Measurements from ENCODE around the gene TNPO1. TPM values are rescaled to one million over a fixed set of nuclear protein-coding genes. Genes with fewer than 3 reads are reported as not detected.
"Not testable (repeated sequence)": the region's sequence is repeated elsewhere in the genome, so short reads cannot be mapped to it uniquely, and the experiment has no call there.

The TNPO1 gene
- total and polyA plus RNA-seq, 2 of the 13 experiments (the other 11 are each of a cell fraction or from before 2014, with no cell fraction given), result 26.7 to 123 TPM

DNA sequence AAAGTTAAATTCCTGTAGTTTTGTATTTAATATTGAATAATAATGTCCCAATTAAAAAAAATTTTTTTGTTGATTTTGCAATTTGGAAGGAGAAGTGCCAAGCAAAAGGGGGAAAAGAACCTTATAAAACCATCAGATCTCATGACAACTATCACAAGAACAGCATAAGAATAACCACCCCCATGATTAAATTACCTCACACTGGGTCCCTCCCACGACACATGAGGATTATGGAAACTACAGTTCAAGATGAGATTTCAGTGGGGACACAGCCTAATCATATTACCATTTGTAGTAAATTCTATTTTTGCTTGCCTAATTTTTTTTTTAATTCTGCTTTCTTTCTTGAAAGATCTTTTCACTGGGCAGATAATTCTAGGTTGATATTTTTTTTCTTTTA lies 106.0 kb downstream of the TNPO1 start:
- whole genome bisulfite sequencing (ENCODE audit: low lambda C conversion rate), result 55% methylated on average over 1 of the region's 1 CpG
- FAIRE-seq (no peak), ATAC-seq (no peak), DNase-seq (ENCODE audit: low spot score) (no peak)
- POLR2A ChIA-PET, result no interaction called here
- in situ Hi-C loops (cut with HindIII; ENCODE audit: extremely low pct_ligation_motif_present, low pct_unique_long_range_greater_than_20kb), result no loop called here
- Histone ChIP-seq H3K27ac (ENCODE audit: extremely low read length, insufficient read depth, low read length) (no peak overlapping the region), H4K20me1 (ENCODE audit: insufficient read depth, low read length) (no peaks in the 10 kb centered on the region), H3K79me2 (ENCODE audit: insufficient read depth, low read length) (no peaks in the 10 kb centered on the region), H3K36me3 (replicated peaks in 1 of 2; ENCODE audit: control insufficient read depth in 1 of 2, insufficient read depth in 2 of 2, low read length in 2 of 2) (no peaks in the 10 kb centered on the region), H3K4me2 (ENCODE audit: low read depth, low read length) (no peak overlapping the region), H3K27me3 (ENCODE audit: control insufficient read depth in 1 of 2, insufficient read depth in 2 of 2, low read length in 2 of 2) (no peaks in the 10 kb centered on the region), H3K4me3 (replicated peaks in 1 of 3; ENCODE audit: insufficient read depth in 1 of 3, low read depth in 2 of 3, low read length in 3 of 3) (no peak overlapping the region), H3K4me1 (ENCODE audit: insufficient read depth, low read length) (no peaks in the 10 kb centered on the region), H3K9ac (ENCODE audit: insufficient read depth, low read depth, low read length) (no peak overlapping the region), H2AFZ (ENCODE audit: low read length) (no peak overlapping the region), H3K9me3 (ENCODE audit: low read length) (no peaks in the 10 kb centered on the region)
- no peak for TF ChIP-seq ZKSCAN1 (IDR thresholded peaks at IDR 0.05; ENCODE audit: low read length)
- TF ChIP-seq, protein P1, sequence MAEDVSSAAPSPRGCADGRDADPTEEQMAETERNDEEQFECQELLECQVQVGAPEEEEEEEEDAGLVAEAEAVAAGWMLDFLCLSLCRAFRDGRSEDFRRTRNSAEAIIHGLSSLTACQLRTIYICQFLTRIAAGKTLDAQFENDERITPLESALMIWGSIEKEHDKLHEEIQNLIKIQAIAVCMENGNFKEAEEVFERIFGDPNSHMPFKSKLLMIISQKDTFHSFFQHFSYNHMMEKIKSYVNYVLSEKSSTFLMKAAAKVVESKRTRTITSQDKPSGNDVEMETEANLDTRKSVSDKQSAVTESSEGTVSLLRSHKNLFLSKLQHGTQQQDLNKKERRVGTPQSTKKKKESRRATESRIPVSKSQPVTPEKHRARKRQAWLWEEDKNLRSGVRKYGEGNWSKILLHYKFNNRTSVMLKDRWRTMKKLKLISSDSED (CRISPR knock-in tag; IDR thresholded peaks at IDR 0.05), result no peak
- TF ChIP-seq RFXANK (CRISPR knock-in tag; IDR thresholded peaks at IDR 0.05), result no peak
- no TSS peak for BruUV-seq (replicated peaks)
- CTCF ChIA-PET (ENCODE audit: low intra/inter-chr PET ratio, low total read pairs), result no interaction called here
- intact Hi-C loops (cut with micrococcal nuclease; ENCODE audit: unreplicated experiment), result loop anchor here (5.0 kb wide), 1 partner anchor 280 kb away; no protein-coding TSS in a partner anchor

DNA sequence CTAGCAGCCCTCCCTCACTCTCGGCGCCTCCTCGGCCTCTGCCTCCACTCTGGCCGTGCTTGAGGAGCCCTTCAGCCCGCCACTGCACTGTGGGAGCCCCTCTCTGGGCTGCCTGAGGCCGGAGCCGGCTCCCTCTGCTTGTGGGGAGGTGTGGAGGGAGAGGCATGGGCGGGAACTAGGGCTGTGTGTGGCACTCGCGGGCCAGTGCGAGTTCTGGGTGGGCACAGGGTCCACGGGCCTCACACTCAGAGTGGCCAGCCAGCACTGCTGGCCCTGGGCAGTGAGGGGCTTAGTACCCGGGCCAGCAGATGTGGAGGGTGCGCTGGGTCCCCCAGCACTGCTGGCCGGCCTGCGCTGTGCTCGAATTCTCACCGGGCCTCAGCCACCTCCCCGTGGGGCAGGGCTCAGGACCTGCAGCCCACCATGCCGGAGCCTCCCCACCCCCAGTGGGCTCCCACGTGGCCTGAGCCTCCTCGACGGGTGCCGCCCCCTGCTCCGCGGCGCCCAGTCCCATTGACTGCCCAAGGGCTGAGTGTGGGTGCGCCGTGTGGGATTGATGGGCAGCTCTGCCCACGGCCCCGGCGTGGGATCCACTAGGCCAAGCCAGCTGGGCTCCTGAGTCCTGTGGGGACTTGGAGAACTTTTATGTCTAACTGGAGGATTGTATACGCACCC lies 109.0 kb downstream of the TNPO1 start:
- no peaks in the 10 kb centered on the region for H3K79me2 ChIP-seq (ENCODE audit: insufficient read depth, low read length)
- in situ Hi-C loops (cut with HindIII; ENCODE audit: extremely low pct_ligation_motif_present, low pct_unique_long_range_greater_than_20kb) (no loop called here), intact Hi-C loops (cut with micrococcal nuclease; ENCODE audit: unreplicated experiment) (no loop called here)
- no peak overlapping the region for H3K27ac ChIP-seq (ENCODE audit: extremely low read length, insufficient read depth, low read length)
- H4K20me1 ChIP-seq (ENCODE audit: insufficient read depth, low read length), result no peaks in the 10 kb centered on the region
- no peak overlapping the region for H3K4me3 ChIP-seq (replicated peaks in 1 of 3; ENCODE audit: insufficient read depth in 1 of 3, low read depth in 2 of 3, low read length in 3 of 3)
- ATAC-seq, result 0 out of 3 replicates have a peak, but pooled peaks have one; percentile 33
- WGBS (ENCODE audit: low lambda C conversion rate), result 76% methylated on average over 20 of the region's 33 CpGs
- no peaks in the 10 kb centered on the region for H3K9me3 ChIP-seq (ENCODE audit: low read length)
- H3K4me1 ChIP-seq (ENCODE audit: insufficient read depth, low read length), result no peaks in the 10 kb centered on the region
- no peaks in the 10 kb centered on the region for H3K36me3 ChIP-seq (replicated peaks in 1 of 2; ENCODE audit: control insufficient read depth in 1 of 2, insufficient read depth in 2 of 2, low read length in 2 of 2)
- H3K27me3 ChIP-seq (ENCODE audit: control insufficient read depth in 1 of 2, insufficient read depth in 2 of 2, low read length in 2 of 2), result no peaks in the 10 kb centered on the region
- no peak for TF ChIP-seq ZNF7 (CRISPR knock-in tag; IDR thresholded peaks at IDR 0.05)
- 0 out of 2 replicates have a peak, but pooled peaks have one; percentile 52 for TF ChIP-seq ZNF850 (CRISPR knock-in tag; conservative IDR thresholded peaks at IDR 0.05)
- ChIA-PET POLR2A (no interaction called here), CTCF (ENCODE audit: low intra/inter-chr PET ratio, low total read pairs) (no interaction called here)
- H3K4me2 ChIP-seq (ENCODE audit: low read depth, low read length), result no peak overlapping the region
- FAIRE-seq, result no peak
- H3K9ac ChIP-seq (ENCODE audit: insufficient read depth, low read depth, low read length), result no peak overlapping the region
- no peak overlapping the region for H2AFZ ChIP-seq (ENCODE audit: low read length)
- DNase-seq (ENCODE audit: low spot score), result no peak
- BruUV-seq (replicated peaks), result no TSS peak

DNA sequence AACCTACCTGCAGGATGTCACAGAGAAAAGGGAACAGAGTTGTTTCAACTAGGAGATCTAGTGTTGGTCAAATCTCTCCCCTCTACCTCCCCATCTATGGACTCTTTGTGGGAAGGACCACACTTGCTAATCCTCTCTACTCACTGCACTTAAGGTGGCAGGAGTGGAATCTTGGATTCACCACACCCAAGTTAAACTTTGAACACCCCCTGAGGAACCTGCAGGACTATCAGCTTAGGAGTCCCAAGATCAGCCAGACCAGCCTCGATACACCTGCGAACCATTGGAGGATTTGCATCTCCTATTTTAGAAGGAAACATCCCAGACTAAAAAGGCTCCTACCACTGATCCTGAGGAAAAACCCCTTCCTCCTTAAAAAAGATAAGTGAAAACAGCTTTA lies 116.2 kb downstream of the TNPO1 start:
- H3K4me2 ChIP-seq (ENCODE audit: low read depth, low read length); ATAC-seq; H3K4me3 ChIP-seq (replicated peaks in 1 of 3; ENCODE audit: insufficient read depth in 1 of 3, low read depth in 2 of 3, low read length in 3 of 3); in situ Hi-C loops (cut with HindIII; ENCODE audit: extremely low pct_ligation_motif_present, low pct_unique_long_range_greater_than_20kb); BruUV-seq (replicated peaks); H3K27ac ChIP-seq (ENCODE audit: extremely low read length, insufficient read depth, low read length); H3K9me3 ChIP-seq (ENCODE audit: low read length); H3K79me2 ChIP-seq (ENCODE audit: insufficient read depth, low read length); DNase-seq (ENCODE audit: low spot score); H3K27me3 ChIP-seq (ENCODE audit: control insufficient read depth in 1 of 2, insufficient read depth in 2 of 2, low read length in 2 of 2); FAIRE-seq; H2AFZ ChIP-seq (ENCODE audit: low read length); H3K4me1 ChIP-seq (ENCODE audit: insufficient read depth, low read length); H3K9ac ChIP-seq (ENCODE audit: insufficient read depth, low read depth, low read length); CTCF ChIA-PET (ENCODE audit: low intra/inter-chr PET ratio, low total read pairs); H4K20me1 ChIP-seq (ENCODE audit: insufficient read depth, low read length); POLR2A ChIA-PET; H3K36me3 ChIP-seq (replicated peaks in 1 of 2; ENCODE audit: control insufficient read depth in 1 of 2, insufficient read depth in 2 of 2, low read length in 2 of 2): not testable (repeated sequence)
- WGBS (ENCODE audit: low lambda C conversion rate), result 100% methylated on average over 2 of the region's 2 CpGs
- intact Hi-C loops (cut with micrococcal nuclease; ENCODE audit: unreplicated experiment), result loop anchor here (5.0 kb wide), 1 partner anchor 185 kb away; no protein-coding TSS in a partner anchor
